Body of pancreas (tissue), 4 donors: ENCODE measurements around the gene EIF3K. TPM values are rescaled to one million over a fixed set of nuclear protein-coding genes. Genes with fewer than 3 reads are reported as not detected.

Experiments
- ATAC-seq: fragments of 150-250 bp; one replicate; pipeline ENCODE4 v1.9.1; 2016
- DNase-seq, 4 donors: peaks; one replicate each; pipeline ENCODE4 v3.0.0-alpha.2; 2019
- H3K27ac ChIP-seq, 4 donors: fragments of 200-600 bp; sonication (generic); 1 replicate in 3 of 4; 2 replicates in 1 of 4; pipeline versions ENCODE4 v1.5.1 to v1.6.1; 2016 to 2019; ENCODE audit warnings: mild to moderate bottlenecking in 1 of 4, mixed read lengths in 1 of 4, moderate library complexity in 1 of 4
- H3K27me3 ChIP-seq, 2 donors: fragments of 200-600 bp; sonication (generic); one replicate each; pipeline ENCODE4 v1.6.0; 2016; ENCODE audit warnings: mild to moderate bottlenecking in 1 of 2
- H3K36me3 ChIP-seq, 2 donors: fragments of 200-600 bp; sonication (generic); replicated peaks in 1 of 2; 2 replicates each; pipeline ENCODE4 v1.5.1; 2016; ENCODE audit warnings: low read depth in 2 of 2; ENCODE audit not compliant: insufficient read depth in 1 of 2
- H3K4me1 ChIP-seq: fragments of 200-600 bp; sonication (generic); one replicate; pipeline ENCODE4 v1.6.0; 2016
- H3K4me3 ChIP-seq, 2 donors: fragments of 200-600 bp; sonication (generic); 1 replicate in 1 of 2; 2 replicates in 1 of 2; pipeline ENCODE4 v1.5.1; 2016 to 2019
- H3K9me3 ChIP-seq, 3 donors: fragments of 200-600 bp; sonication (generic); 1 replicate in 2 of 3; 2 replicates in 1 of 3; pipeline ENCODE4 v1.5.1; 2016
- POLR2A ChIP-seq, 3 donors: fragments of 450-650 bp; IDR thresholded peaks; one replicate each; pipeline ENCODE4 v1.6.1; 2016; ENCODE audit warnings: antibody characterized with exemption in 3 of 3, mild to moderate bottlenecking in 2 of 3
- WGBS, 2 donors: methylation state at CpG; one replicate each; pipeline ENCODE4 v1.1.5; 2017; 5-methylcytosine and 5-hydroxymethylcytosine counted together
- intact Hi-C: fragments of 100-400 bp; cut with DNase I; formaldehyde crosslinking; loops from one replicate; pipeline ENCODE4 v1.15.1; 2023
- total RNA-seq, 2 donors: library from RNA; depleted of rRNA; stranded (reverse); fragments of >200 nt; gene quantifications; one replicate each; pipeline ENCODE4 v1.1.0, GENCODE V29; 2016
- TF ChIP-seq, protein P1 (sequence below), 7 experiments: fragments of 450-650 bp in 4 of 7; fragments of 200-600 bp in 3 of 7; sonication (generic) in 3 of 7; IDR thresholded peaks; one replicate each; pipeline ENCODE4 v1.5.1; 2016 to 2019; ENCODE audit warnings: antibody characterized with exemption in 7 of 7

Gene EIF3K
- total RNA-seq, 2 donors from 2014 or later = 108 to 169 TPM

DNA sequence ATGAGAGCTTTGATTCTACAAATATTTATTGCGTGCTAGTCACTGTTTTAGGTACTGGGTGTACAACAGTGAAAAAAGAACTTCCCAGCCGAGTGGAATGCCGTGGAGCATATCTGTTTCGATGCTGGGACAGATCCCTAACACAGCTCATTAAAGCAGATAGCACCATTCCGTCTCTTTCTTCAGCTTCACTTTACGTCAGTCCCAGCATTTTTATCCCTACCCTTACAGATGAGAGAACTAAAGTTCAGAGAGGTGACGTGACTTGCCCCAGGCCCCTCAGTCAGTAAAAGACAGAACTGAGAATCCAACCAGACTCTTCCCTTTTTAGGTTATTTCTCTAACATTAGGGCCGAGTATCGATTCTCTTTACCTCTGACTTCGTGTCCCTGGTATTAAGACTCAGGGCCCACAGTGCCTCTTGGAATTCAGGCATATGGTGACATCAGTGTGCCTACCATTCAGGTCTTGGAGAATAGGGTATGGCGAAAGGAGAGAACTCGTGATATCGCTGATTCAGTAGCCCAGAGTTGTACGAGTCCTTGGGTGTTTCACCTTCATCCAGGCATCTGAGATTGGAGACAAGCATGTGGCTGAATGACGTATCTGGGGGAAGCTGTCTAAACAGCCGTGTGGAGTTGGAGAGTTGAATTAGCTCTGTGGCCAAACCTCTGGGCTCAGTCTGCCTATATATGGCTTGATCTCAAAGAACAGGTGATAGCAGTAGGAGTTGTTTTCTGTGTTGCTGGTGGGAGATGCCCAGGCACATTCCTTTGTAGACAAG, 55.6 kb downstream of the EIF3K start:
- ATAC-seq = no peak
- Histone ChIP-seq H3K27ac (peak overlapping the region; percentile 50 to 99 (median 74)), H3K9me3 (no peaks in the 10 kb centered on the region), H3K4me3 (no peak overlapping the region), H3K27me3 (no peaks in the 10 kb centered on the region), H3K4me1 (peaks cover 94% of the 10 kb centered on the region), H3K36me3 (no peaks in the 10 kb centered on the region)
- TF ChIP-seq, protein P1, sequence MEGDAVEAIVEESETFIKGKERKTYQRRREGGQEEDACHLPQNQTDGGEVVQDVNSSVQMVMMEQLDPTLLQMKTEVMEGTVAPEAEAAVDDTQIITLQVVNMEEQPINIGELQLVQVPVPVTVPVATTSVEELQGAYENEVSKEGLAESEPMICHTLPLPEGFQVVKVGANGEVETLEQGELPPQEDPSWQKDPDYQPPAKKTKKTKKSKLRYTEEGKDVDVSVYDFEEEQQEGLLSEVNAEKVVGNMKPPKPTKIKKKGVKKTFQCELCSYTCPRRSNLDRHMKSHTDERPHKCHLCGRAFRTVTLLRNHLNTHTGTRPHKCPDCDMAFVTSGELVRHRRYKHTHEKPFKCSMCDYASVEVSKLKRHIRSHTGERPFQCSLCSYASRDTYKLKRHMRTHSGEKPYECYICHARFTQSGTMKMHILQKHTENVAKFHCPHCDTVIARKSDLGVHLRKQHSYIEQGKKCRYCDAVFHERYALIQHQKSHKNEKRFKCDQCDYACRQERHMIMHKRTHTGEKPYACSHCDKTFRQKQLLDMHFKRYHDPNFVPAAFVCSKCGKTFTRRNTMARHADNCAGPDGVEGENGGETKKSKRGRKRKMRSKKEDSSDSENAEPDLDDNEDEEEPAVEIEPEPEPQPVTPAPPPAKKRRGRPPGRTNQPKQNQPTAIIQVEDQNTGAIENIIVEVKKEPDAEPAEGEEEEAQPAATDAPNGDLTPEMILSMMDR (IDR thresholded peaks at IDR 0.05) = no peak
- TF ChIP-seq POLR2A (IDR thresholded peaks at IDR 0.05) = no peak
- intact Hi-C loops = no loop called here
- no peak for DNase-seq
- WGBS, 2 donors = 63 to 66% methylated on average over 16 of the region's 16 CpGs

DNA sequence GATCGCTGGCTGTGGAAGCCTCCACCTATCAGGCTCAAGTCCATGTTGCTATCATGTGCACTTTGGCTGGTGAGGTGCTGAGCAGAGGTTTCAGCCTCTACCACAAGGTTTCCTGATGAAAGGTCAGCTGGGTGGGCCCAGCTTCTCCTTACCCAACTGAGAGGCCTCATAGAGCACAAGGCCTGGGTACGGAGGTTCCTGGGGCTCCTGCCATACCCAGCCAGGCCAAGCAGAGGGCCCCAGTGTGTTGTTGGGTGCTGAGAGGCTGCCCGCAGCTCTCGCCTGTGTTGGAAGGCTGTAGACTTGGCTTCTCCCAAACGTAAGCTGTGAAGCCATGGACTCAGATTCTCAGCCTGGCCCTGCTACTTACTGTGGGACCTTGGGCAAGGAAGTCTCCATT, 56.6 kb downstream of the EIF3K start:
- TF ChIP-seq, protein P1 (IDR thresholded peaks at IDR 0.05) = no peak
- no peak for TF ChIP-seq POLR2A (IDR thresholded peaks at IDR 0.05)
- H3K27me3 ChIP-seq = no peaks in the 10 kb centered on the region
- peaks cover 94% of the 10 kb centered on the region for H3K4me1 ChIP-seq
- DNase-seq (no peak), ATAC-seq (no peak)
- WGBS, 2 donors = 72 to 100% methylated on average over 1 to 5 of the region's 5 CpGs
- H3K4me3 ChIP-seq = no peak overlapping the region
- no peaks in the 10 kb centered on the region for H3K36me3 ChIP-seq
- peak overlapping the region; percentile 3 to 99 (median 74) for H3K27ac ChIP-seq
- intact Hi-C loops = no loop called here
- no peaks in the 10 kb centered on the region for H3K9me3 ChIP-seq

DNA sequence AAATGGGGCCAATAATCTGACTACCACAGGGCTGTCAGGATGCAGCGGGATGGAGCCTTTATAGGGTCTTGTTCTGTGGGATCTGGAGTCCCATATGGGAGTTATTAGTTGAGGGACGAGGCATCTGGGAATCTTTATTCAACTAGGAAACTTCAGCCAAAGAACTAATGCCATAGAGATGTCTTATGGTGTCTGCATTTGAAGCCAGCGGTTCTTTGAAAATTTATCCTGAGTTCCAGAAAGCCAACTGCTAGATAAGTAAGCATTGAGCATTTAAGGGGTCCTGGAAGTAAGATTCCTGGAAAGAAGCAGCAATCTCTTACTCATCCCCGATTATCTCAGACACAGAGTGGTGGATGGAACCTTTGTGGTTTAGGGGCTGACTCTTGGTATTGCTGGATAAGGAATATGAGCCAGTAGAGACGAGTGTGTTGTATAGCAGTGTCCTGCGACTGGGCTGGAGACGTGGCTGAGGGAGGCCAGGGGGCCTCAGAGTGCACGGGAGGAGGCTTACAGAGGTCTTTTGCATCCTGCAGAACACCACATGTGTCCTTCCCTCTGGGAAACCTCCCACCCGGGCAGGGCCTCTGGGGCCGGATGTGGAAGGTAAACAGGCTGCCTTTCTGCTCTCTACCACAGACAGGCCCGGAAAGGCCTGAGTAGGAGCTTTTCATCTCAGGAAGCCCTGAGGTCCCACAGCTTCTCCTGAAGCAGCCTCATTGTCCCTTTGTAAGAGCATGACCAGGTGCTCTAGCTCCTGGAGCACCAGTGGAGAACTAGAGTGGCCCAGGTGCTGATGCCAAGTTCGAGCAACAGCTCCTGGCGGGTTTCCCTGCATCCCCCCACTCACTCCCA, 57.3 kb downstream of the EIF3K start:
- no peak for ATAC-seq
- 60 to 74% methylated on average over 11 to 13 of the region's 13 CpGs for WGBS, 2 donors
- Histone ChIP-seq H3K9me3 (no peaks in the 10 kb centered on the region), H3K27ac (peak overlapping the region; percentile 3 to 99 (median 74)), H3K4me3 (no peak overlapping the region), H3K27me3 (no peaks in the 10 kb centered on the region), H3K4me1 (peaks cover 92% of the 10 kb centered on the region), H3K36me3 (no peaks in the 10 kb centered on the region)
- no peak for TF ChIP-seq POLR2A (IDR thresholded peaks at IDR 0.05)
- TF ChIP-seq, protein P1 (IDR thresholded peaks at IDR 0.05) = no peak
- DNase-seq = peak in 1 of 4 donors; percentile 44
- intact Hi-C loops = no loop called here

DNA sequence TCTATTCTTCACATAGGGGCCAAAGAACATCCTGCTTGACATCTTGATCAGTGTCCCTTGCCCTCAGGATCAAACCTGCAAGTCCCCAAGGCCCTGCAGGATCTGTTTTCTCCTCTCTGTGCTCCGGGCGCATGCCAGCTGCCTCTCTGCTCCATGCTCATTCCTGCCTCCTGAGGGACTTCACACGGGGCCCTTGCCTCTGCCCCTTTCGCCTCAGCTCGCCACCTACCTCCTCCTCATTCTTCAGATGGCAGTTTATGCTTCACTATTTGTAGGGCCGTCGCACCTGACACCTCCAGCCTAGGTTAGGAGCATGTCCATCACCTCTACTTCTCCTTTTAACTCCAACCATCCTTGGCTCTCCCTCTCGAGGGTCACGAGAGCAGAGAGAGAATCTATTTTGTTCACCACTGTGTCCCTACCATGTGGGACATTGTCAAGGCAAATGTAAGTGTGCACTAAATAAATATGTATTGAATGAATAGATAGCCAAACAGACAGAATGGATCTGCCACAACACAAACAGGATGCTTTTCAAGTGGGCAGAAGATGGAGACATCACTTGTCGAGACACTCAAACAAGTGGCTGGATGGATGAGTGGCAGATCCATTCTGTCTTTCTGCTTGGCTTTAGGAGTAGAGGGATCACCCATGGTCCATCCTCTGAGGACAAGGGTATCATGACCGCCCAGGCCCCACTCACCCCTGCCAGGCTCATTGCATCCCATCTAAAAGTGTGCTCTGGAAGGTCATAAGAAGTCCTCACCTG, 58.1 kb downstream of the EIF3K start:
- Histone ChIP-seq H3K4me3 (no peak overlapping the region), H3K36me3 (no peaks in the 10 kb centered on the region), H3K4me1 (peaks cover 91% of the 10 kb centered on the region), H3K27me3 (no peaks in the 10 kb centered on the region), H3K27ac (peak overlapping the region; percentile 3 to 99 (median 74)), H3K9me3 (no peaks in the 10 kb centered on the region)
- TF ChIP-seq, protein P1 (IDR thresholded peaks at IDR 0.05) = no peak
- no peak for TF ChIP-seq POLR2A (IDR thresholded peaks at IDR 0.05)
- WGBS, 2 donors = 82 to 84% methylated on average over 10 to 11 of the region's 11 CpGs
- DNase-seq = no peak
- intact Hi-C loops = no loop called here
- no peak for ATAC-seq
